ENCODE data around the gene LIMS2.

- no peak for TF ChIP-seq CHD2 (IDR thresholded peaks at IDR 0.05; ENCODE audit: low read length, partially characterized antibody)
- no peak for TF ChIP-seq MAX (IDR thresholded peaks at IDR 0.05)
- TF ChIP-seq, protein P1, sequence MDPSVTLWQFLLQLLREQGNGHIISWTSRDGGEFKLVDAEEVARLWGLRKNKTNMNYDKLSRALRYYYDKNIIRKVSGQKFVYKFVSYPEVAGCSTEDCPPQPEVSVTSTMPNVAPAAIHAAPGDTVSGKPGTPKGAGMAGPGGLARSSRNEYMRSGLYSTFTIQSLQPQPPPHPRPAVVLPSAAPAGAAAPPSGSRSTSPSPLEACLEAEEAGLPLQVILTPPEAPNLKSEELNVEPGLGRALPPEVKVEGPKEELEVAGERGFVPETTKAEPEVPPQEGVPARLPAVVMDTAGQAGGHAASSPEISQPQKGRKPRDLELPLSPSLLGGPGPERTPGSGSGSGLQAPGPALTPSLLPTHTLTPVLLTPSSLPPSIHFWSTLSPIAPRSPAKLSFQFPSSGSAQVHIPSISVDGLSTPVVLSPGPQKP (IDR thresholded peaks at IDR 0.05; ENCODE audit: low read depth, low read length) = no peak
- no peak for TF ChIP-seq CTCF (IDR thresholded peaks at IDR 0.05)
Observed at GRCh38 chr2:127651971-127652550, 23.3 kb downstream of the LIMS2 start.
